Neuronal stem cell (in vitro differentiated cells): Measurements from ENCODE around the gene PCTP.
A peak's percentile ranks its signal among the peaks of the same experiment; 100 is the strongest.

Experiments used
- DNase-seq: peaks from one replicate; pipeline ENCODE4 v3.0.0-alpha.2; 2013; ENCODE audit warnings: low spot score
- H2AFZ ChIP-seq: one replicate; pipeline ENCODE4 v1.6.1; 2013; ENCODE audit warnings: mild to moderate bottlenecking, low read length, inconsistent platforms
- H2AK5ac ChIP-seq: 2 replicates; pipeline ENCODE4 v1.6.1; 2013; ENCODE audit warnings: low read depth, mild to moderate bottlenecking, inconsistent platforms, low read length, moderate library complexity, mixed read lengths
- H2BK120ac ChIP-seq: 2 replicates; pipeline ENCODE4 v1.6.1; 2013; ENCODE audit warnings: low read depth, mild to moderate bottlenecking, inconsistent platforms, low read length, moderate library complexity, mixed read lengths
- H2BK12ac ChIP-seq: one replicate; pipeline ENCODE4 v1.6.1; 2013; ENCODE audit warnings: low read length, inconsistent platforms
- H2BK15ac ChIP-seq: 2 replicates; pipeline ENCODE4 v1.6.1; 2013; ENCODE audit warnings: mild to moderate bottlenecking, low read length, inconsistent platforms, mixed read lengths
- H2BK5ac ChIP-seq: one replicate; pipeline ENCODE4 v1.6.1; 2013; ENCODE audit warnings: inconsistent platforms, mild to moderate bottlenecking, low read length, moderate library complexity
- H3K14ac ChIP-seq: one replicate; pipeline ENCODE4 v1.6.1; 2013; ENCODE audit warnings: low read length, inconsistent platforms
- H3K18ac ChIP-seq: 2 replicates; pipeline ENCODE4 v1.6.1; 2013; ENCODE audit warnings: low read length, inconsistent platforms
- H3K23ac ChIP-seq: 2 replicates; pipeline ENCODE4 v1.6.1; 2013; ENCODE audit warnings: low read depth, mild to moderate bottlenecking, mixed read lengths, low read length, inconsistent platforms; ENCODE audit not compliant: poor library complexity
- H3K27ac ChIP-seq: replicated peaks from 3 replicates; pipeline ENCODE4 v1.5.1; 2013; ENCODE audit warnings: low read length, inconsistent platforms
- H3K27me3 ChIP-seq, 3 experiments: 2 replicates each; pipeline ENCODE4 v1.6.1; 2013; ENCODE audit warnings: low read length in 3 of 3, mild to moderate bottlenecking in 2 of 3, inconsistent platforms in 1 of 3, low read depth in 1 of 3, mixed read lengths in 1 of 3, moderate library complexity in 1 of 3; ENCODE audit not compliant: control insufficient read depth in 3 of 3, insufficient read depth in 3 of 3
- H3K36me3 ChIP-seq, 2 donors: replicated peaks in 1 of 2; 2 replicates each; pipeline ENCODE4 v1.6.1; 2013; ENCODE audit warnings: low read length in 2 of 2; ENCODE audit not compliant: control insufficient read depth in 2 of 2, insufficient read depth in 2 of 2
- H3K4ac ChIP-seq: 2 replicates; pipeline ENCODE4 v1.6.1; 2013; ENCODE audit warnings: inconsistent platforms, mild to moderate bottlenecking, low read length, moderate library complexity
- H3K4me1 ChIP-seq, 2 donors: 1 replicate in 1 of 2; 2 replicates in 1 of 2; pipeline ENCODE4 v1.6.1; 2013; ENCODE audit warnings: low read length in 2 of 2, low read depth in 1 of 2; ENCODE audit not compliant: control insufficient read depth in 2 of 2, insufficient read depth in 1 of 2
- H3K4me2 ChIP-seq: one replicate; pipeline ENCODE4 v1.6.1; 2013; ENCODE audit warnings: mild to moderate bottlenecking, low read length, inconsistent platforms; ENCODE audit not compliant: insufficient read depth, poor library complexity, severe bottlenecking
- H3K4me3 ChIP-seq, 2 donors: 2 replicates each; pipeline ENCODE4 v1.5.1; 2013; ENCODE audit warnings: low read length in 2 of 2, mild to moderate bottlenecking in 2 of 2, inconsistent platforms in 1 of 2, moderate library complexity in 1 of 2
- H3K79me1 ChIP-seq: one replicate; pipeline ENCODE4 v1.6.1; 2013; ENCODE audit warnings: low read depth, mild to moderate bottlenecking, inconsistent platforms, low read length, moderate library complexity
- H3K9ac ChIP-seq: one replicate; pipeline ENCODE4 v1.6.1; 2013; ENCODE audit warnings: mild to moderate bottlenecking, low read depth, low read length, inconsistent platforms; ENCODE audit not compliant: poor library complexity
- H3K9me3 ChIP-seq, 2 donors: replicated peaks in 1 of 2; 2 replicates each; pipeline versions ENCODE3 to v1.6.1; 2013; ENCODE audit warnings: low read length in 2 of 2, mild to moderate bottlenecking in 2 of 2, inconsistent platforms in 1 of 2, low read depth in 1 of 2, mixed read lengths in 1 of 2, moderate library complexity in 1 of 2; ENCODE audit not compliant: control insufficient read depth in 2 of 2, insufficient read depth in 1 of 2
- H4K8ac ChIP-seq: one replicate; pipeline ENCODE4 v1.6.1; 2013; ENCODE audit warnings: low read depth, mild to moderate bottlenecking, inconsistent platforms, low read length, moderate library complexity
- H4K91ac ChIP-seq: one replicate; pipeline ENCODE4 v1.6.1; 2013; ENCODE audit warnings: low read length, low read depth, mild to moderate bottlenecking, inconsistent platforms; ENCODE audit not compliant: poor library complexity
- WGBS, 2 donors: extraction: QIAGEN DNeasy Blood & Tissue Kit; methylation state at CpG; one replicate each; pipeline ENCODE4 v1.1.7; 2013; ENCODE audit warnings: missing lambda C conversion rate in 2 of 2, mixed read lengths in 1 of 2; ENCODE audit not compliant: insufficient read length in 2 of 2, insufficient replicate concordance in 1 of 2; ENCODE audit errors: extremely low coverage in 2 of 2; 5-methylcytosine and 5-hydroxymethylcytosine counted together

The PCTP gene

DNA sequence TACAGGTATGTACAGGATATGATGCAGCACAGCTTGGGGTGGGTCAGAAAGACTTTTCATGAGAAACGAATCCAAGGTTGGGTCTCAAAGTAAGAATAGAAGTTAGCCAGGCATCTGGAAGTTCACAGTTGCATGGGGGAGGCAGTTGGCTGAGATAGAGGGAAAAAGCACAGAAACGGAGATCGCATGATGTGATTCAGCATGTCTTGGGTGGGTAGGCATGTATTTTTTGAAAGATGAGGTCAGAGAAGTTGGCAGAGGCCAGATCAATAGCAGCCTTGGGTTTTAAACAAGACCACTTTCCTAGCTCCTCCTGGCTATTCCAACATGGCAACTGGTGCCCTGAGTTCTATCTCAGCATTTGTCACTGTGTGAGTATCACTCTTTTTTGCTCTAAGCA lies 67.2 kb downstream of the PCTP start:
- Histone ChIP-seq H2AK5ac (no peak overlapping the region), H3K4me3 (no peak overlapping the region), H2BK12ac (no peak overlapping the region), H2BK15ac (no peak overlapping the region), H2AFZ (no peak overlapping the region), H3K27ac (no peak overlapping the region), H3K79me1 (no peaks in the 10 kb centered on the region), H3K23ac (no peak overlapping the region), H4K91ac (no peak overlapping the region), H3K9ac (no peak overlapping the region), H2BK120ac (no peak overlapping the region), H3K9me3 (no peaks in the 10 kb centered on the region), H4K8ac (no peak overlapping the region), H3K27me3 (peaks cover 0 to 48% (median 0%) of the 10 kb centered on the region in 3 experiments), H3K4me1 (peaks cover 0 to 3% of the 10 kb centered on the region in 2 donors), H3K4ac (no peak overlapping the region), H3K4me2 (no peak overlapping the region), H3K14ac (no peak overlapping the region), H3K36me3 (no peaks in the 10 kb centered on the region), H2BK5ac (no peak overlapping the region), H3K18ac (no peak overlapping the region)
- no peak for DNase-seq
- WGBS, 2 donors, result no CpG with 5 or more reads among the region's 3 CpGs

GRCh38 chr17:55818451-55819375 lies 67.9 kb downstream of the PCTP start:
- H3K9ac ChIP-seq, result no peak overlapping the region
- H3K27me3 ChIP-seq, result peaks cover 0 to 48% (median 0%) of the 10 kb centered on the region in 3 experiments
- no peak overlapping the region for H2AK5ac ChIP-seq
- peak overlapping the region; percentile 27 for H3K23ac ChIP-seq
- H3K36me3 ChIP-seq, result no peaks in the 10 kb centered on the region
- no peak overlapping the region for H2BK15ac ChIP-seq
- H3K4me3 ChIP-seq, result no peak overlapping the region
- DNase-seq, result no peak
- no peak overlapping the region for H2BK5ac ChIP-seq
- peaks cover 0 to 3% of the 10 kb centered on the region in 2 donors for H3K4me1 ChIP-seq
- no peak overlapping the region for H3K27ac ChIP-seq
- H3K4me2 ChIP-seq, result no peak overlapping the region
- no peak overlapping the region for H2BK120ac ChIP-seq
- WGBS, 2 donors, result no CpG with 5 or more reads among the region's 5 CpGs
- no peaks in the 10 kb centered on the region for H3K79me1 ChIP-seq
- no peaks in the 10 kb centered on the region for H3K9me3 ChIP-seq
- H3K14ac ChIP-seq, result no peak overlapping the region
- H4K8ac ChIP-seq, result no peak overlapping the region
- H3K4ac ChIP-seq, result no peak overlapping the region
- no peak overlapping the region for H3K18ac ChIP-seq
- H4K91ac ChIP-seq, result no peak overlapping the region
- H2AFZ ChIP-seq, result no peak overlapping the region
- H2BK12ac ChIP-seq, result no peak overlapping the region

DNA sequence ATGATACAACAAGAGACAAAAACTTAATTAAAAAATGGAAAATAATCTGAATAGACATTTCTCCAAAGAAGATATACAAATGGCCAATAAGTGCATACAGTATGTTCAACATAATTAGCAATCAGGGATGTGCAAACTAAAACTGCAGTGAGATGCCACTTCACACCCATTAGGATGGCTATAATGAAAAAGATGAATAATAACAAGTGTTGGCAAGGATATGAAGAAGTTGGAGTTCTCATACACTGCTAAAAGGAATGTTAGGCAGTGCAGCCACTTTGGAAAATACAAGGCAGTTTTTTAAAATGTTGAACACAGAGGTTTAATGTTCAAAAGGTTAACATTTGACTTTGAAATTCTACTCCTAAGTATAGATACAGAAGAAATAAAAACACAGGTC lies 69.8 kb downstream of the PCTP start:
- no peak overlapping the region for H2BK12ac ChIP-seq
- no peak overlapping the region for H3K9ac ChIP-seq
- no peak overlapping the region for H3K4me3 ChIP-seq
- no peak overlapping the region for H3K23ac ChIP-seq
- H3K9me3 ChIP-seq, result no peaks in the 10 kb centered on the region
- H2BK120ac ChIP-seq, result no peak overlapping the region
- no peaks in the 10 kb centered on the region for H3K36me3 ChIP-seq
- H3K18ac ChIP-seq, result no peak overlapping the region
- peaks cover 0 to 39% (median 0%) of the 10 kb centered on the region in 3 experiments for H3K27me3 ChIP-seq
- H3K4ac ChIP-seq, result no peak overlapping the region
- H2BK15ac ChIP-seq, result no peak overlapping the region
- H3K4me1 ChIP-seq, result no peaks in the 10 kb centered on the region
- no peak overlapping the region for H4K8ac ChIP-seq
- H3K14ac ChIP-seq, result no peak overlapping the region
- no peak for DNase-seq
- H3K27ac ChIP-seq, result no peak overlapping the region
- no peak overlapping the region for H2AK5ac ChIP-seq
- no peak overlapping the region for H3K4me2 ChIP-seq
- H4K91ac ChIP-seq, result no peak overlapping the region
- no peak overlapping the region for H2AFZ ChIP-seq
- no peaks in the 10 kb centered on the region for H3K79me1 ChIP-seq
- H2BK5ac ChIP-seq, result no peak overlapping the region

DNA sequence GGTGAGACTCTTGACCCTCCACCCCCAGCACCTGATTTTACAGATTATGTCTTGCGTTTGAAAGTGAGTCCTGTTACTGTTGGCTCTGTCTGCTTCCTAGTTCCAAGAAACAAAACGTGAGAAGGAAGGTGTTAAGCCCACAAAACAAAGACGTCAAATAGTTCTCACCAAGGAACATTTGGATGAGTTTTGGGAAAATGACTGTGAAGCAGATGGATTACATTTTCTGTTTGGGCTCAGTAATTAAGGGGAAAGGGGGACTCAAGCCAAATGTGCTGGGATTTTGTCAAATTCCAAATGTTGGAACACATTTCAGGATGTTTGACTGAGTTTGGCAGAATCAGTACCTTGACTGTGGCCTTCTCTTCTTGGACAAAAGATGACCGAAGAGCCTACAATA lies 71.2 kb downstream of the PCTP start:
- Histone ChIP-seq H2BK5ac (no peak overlapping the region), H2BK12ac (no peak overlapping the region)

More for the DNA sequence above, 71.2 kb downstream of the PCTP start:
- Histone ChIP-seq H3K4me1 (no peaks in the 10 kb centered on the region), H3K36me3 (no peaks in the 10 kb centered on the region), H3K4ac (no peak overlapping the region), H3K18ac (no peak overlapping the region), H3K27me3 (peaks cover 0 to 32% (median 0%) of the 10 kb centered on the region in 3 experiments), H3K27ac (no peak overlapping the region), H2AK5ac (no peak overlapping the region), H2AFZ (no peak overlapping the region), H3K23ac (no peak overlapping the region), H3K4me3 (no peak overlapping the region), H2BK15ac (no peak overlapping the region), H3K4me2 (no peak overlapping the region), H3K79me1 (no peaks in the 10 kb centered on the region), H3K9me3 (no peaks in the 10 kb centered on the region), H4K8ac (no peak overlapping the region), H3K9ac (no peak overlapping the region), H2BK120ac (no peak overlapping the region), H4K91ac (no peak overlapping the region), H3K14ac (no peak overlapping the region)
- no peak for DNase-seq
- no CpG with 5 or more reads among the region's 4 CpGs for WGBS, 2 donors
